ENCODE data around the gene SLC16A5. TPM values are rescaled to one million over a fixed set of nuclear protein-coding genes. Genes with fewer than 3 reads are reported as not detected.

Gene SLC16A5
- total and polyA plus RNA-seq, 10 of the 15 experiments (the other 5 are each of a cell fraction or from before 2014, with no cell fraction given) = 0.03 to 3.1 (median 0.96) TPM

DNA sequence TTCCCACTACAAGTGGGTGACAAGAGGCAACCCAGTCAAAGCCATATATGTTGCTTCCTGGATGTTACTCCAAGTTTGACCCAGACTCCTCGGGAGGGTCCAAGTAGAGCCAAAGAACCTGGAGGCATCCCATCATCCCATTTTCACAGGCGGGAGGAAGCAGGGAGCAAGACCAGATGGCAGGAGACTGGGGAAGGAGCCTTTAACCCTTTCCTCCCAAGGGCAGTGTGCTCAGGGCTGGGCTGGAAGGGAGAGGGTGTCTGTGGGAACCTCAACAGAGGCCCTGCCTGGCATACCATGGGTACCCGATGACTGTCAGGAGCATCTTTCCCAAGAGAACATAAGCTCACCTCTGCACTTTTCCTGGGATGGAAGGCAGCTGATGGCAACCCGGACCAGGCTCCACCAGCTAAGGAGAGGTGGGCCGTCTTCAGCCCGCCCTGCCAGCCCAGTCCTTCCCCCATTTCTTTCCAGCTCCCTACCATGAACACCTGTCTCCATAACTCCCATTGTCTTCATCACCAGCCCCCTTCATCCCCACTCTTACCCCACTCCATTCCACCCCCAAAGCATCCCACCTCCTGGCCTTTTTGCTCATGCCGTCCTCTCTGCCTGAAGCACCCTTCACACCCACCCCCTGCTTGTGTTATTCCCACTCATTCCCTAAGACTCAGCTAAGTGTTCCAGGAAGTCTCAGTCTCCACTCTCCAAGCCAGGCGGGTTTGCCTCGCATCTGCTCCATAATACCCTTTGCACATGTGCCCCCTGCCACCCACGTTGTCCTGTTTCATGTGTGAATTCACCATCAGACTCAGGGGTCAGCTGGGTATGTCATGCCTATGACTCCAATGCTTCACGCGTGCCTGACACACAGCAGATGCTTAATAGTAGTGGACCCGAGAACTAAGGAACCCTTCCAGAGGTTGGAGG is 5.9 kb upstream of the SLC16A5 start:
- peaks cover 29% of the 10 kb centered on the region for H3K4me1 ChIP-seq (ENCODE audit: control insufficient read depth, insufficient read depth, low read length)
- H3K27ac ChIP-seq (ENCODE audit: control insufficient read depth, insufficient read depth) = no peak overlapping the region
- intact Hi-C loops (cut with micrococcal nuclease; ENCODE audit: unreplicated experiment) = no loop called here
- no peak overlapping the region for H3K9ac ChIP-seq (ENCODE audit: control insufficient read depth, insufficient read depth, low read length)
- no peaks in the 10 kb centered on the region for H3K36me3 ChIP-seq (ENCODE audit: control insufficient read depth in 2 of 2, insufficient read depth in 2 of 2, low read length in 1 of 2)
- no peaks in the 10 kb centered on the region for H3K79me2 ChIP-seq (ENCODE audit: control insufficient read depth, insufficient read depth, low read length)
- ChIA-PET SMC1A (ENCODE audit: uncharacterized antibody, unreplicated experiment) (interaction anchor here (0.6 to 1.4 kb wide), 2 partner anchors 26 to 1114 kb away, joined by 3 read pairs; no protein-coding TSS in a partner anchor), CTCF (interaction anchor here (0.6 to 7.6 kb wide), 5 partner anchors 11 to 549 kb away, joined by 3 to 54 read pairs (median 4); no protein-coding TSS in a partner anchor), RAD21 (ENCODE audit: unreplicated experiment) (no interaction called here), POLR2A (interaction anchor here (0.6 to 1.5 kb wide), 6 partner anchors 9 to 33 kb away, joined by 3 to 6 read pairs (median 3); no protein-coding TSS in a partner anchor)
- no peaks in the 10 kb centered on the region for H3K9me3 ChIP-seq (replicated peaks; ENCODE audit: control insufficient read depth, insufficient read depth, low read length)
- no peaks in the 10 kb centered on the region for H4K20me1 ChIP-seq (ENCODE audit: control insufficient read depth, insufficient read depth)
- no peak for FAIRE-seq
- no peak for ATAC-seq
- H2AFZ ChIP-seq (ENCODE audit: control insufficient read depth, low read depth, low read length) = no peak overlapping the region
- WGBS (ENCODE audit: insufficient coverage, insufficient replicate concordance, low lambda C conversion rate, missing lambda C conversion rate) = 82% methylated on average over 12 of the region's 13 CpGs
- H3K27me3 ChIP-seq (replicated peaks in 1 of 2; ENCODE audit: control insufficient read depth in 2 of 2, insufficient read depth in 2 of 2, low read length in 1 of 2) = no peaks in the 10 kb centered on the region
- in situ Hi-C loops (cut with MboI) = no loop called here
- no TSS peak for BruUV-seq (replicated peaks)
- H3K4me2 ChIP-seq (ENCODE audit: control insufficient read depth, insufficient read depth) = no peak overlapping the region
- no peak for DNase-seq (ENCODE audit: low read depth, low spot score)
- no peak overlapping the region for H3K4me3 ChIP-seq
- TF ChIP-seq, protein P1, sequence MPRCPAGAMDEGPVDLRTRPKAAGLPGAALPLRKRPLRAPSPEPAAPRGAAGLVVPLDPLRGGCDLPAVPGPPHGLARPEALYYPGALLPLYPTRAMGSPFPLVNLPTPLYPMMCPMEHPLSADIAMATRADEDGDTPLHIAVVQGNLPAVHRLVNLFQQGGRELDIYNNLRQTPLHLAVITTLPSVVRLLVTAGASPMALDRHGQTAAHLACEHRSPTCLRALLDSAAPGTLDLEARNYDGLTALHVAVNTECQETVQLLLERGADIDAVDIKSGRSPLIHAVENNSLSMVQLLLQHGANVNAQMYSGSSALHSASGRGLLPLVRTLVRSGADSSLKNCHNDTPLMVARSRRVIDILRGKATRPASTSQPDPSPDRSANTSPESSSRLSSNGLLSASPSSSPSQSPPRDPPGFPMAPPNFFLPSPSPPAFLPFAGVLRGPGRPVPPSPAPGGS (IDR thresholded peaks at IDR 0.05; ENCODE audit: borderline replicate concordance, insufficient read depth, low read depth, low read length, poor library complexity, severe bottlenecking) = no peak
- no peak for TF ChIP-seq IRF4 (IDR thresholded peaks at IDR 0.05; ENCODE audit: low read depth, low read length)
- TF ChIP-seq NFYA (IDR thresholded peaks at IDR 0.05; ENCODE audit: borderline replicate concordance, low read depth, low read length) = no peak
- TF ChIP-seq YBX1 (IDR thresholded peaks at IDR 0.05) = no peak
- TF ChIP-seq JUND (IDR thresholded peaks at IDR 0.05; ENCODE audit: low read depth, low read length) = no peak
- TF ChIP-seq POLR2AphosphoS2 (IDR thresholded peaks at IDR 0.05; ENCODE audit: low read depth, low read length) = no peak
- TF ChIP-seq ZNF274 (IDR thresholded peaks at IDR 0.05; ENCODE audit: insufficient read depth, insufficient read length) = no peak
- TF ChIP-seq, protein P2, sequence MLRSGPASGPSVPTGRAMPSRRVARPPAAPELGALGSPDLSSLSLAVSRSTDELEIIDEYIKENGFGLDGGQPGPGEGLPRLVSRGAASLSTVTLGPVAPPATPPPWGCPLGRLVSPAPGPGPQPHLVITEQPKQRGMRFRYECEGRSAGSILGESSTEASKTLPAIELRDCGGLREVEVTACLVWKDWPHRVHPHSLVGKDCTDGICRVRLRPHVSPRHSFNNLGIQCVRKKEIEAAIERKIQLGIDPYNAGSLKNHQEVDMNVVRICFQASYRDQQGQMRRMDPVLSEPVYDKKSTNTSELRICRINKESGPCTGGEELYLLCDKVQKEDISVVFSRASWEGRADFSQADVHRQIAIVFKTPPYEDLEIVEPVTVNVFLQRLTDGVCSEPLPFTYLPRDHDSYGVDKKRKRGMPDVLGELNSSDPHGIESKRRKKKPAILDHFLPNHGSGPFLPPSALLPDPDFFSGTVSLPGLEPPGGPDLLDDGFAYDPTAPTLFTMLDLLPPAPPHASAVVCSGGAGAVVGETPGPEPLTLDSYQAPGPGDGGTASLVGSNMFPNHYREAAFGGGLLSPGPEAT (IDR thresholded peaks at IDR 0.05; ENCODE audit: low read depth) = no peak
- TF ChIP-seq BRCA1 (IDR thresholded peaks at IDR 0.05; ENCODE audit: low read depth, low read length) = no peak
- no peak for TF ChIP-seq ZNF622 (IDR thresholded peaks at IDR 0.05)
- no peak for TF ChIP-seq ZNF217 (IDR thresholded peaks at IDR 0.05)
- TF ChIP-seq, protein P3, sequence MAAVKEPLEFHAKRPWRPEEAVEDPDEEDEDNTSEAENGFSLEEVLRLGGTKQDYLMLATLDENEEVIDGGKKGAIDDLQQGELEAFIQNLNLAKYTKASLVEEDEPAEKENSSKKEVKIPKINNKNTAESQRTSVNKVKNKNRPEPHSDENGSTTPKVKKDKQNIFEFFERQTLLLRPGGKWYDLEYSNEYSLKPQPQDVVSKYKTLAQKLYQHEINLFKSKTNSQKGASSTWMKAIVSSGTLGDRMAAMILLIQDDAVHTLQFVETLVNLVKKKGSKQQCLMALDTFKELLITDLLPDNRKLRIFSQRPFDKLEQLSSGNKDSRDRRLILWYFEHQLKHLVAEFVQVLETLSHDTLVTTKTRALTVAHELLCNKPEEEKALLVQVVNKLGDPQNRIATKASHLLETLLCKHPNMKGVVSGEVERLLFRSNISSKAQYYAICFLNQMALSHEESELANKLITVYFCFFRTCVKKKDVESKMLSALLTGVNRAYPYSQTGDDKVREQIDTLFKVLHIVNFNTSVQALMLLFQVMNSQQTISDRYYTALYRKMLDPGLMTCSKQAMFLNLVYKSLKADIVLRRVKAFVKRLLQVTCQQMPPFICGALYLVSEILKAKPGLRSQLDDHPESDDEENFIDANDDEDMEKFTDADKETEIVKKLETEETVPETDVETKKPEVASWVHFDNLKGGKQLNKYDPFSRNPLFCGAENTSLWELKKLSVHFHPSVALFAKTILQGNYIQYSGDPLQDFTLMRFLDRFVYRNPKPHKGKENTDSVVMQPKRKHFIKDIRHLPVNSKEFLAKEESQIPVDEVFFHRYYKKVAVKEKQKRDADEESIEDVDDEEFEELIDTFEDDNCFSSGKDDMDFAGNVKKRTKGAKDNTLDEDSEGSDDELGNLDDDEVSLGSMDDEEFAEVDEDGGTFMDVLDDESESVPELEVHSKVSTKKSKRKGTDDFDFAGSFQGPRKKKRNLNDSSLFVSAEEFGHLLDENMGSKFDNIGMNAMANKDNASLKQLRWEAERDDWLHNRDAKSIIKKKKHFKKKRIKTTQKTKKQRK (IDR thresholded peaks at IDR 0.05; ENCODE audit: low read depth, low read length) = no peak
- TF ChIP-seq TCF3 (IDR thresholded peaks at IDR 0.05; ENCODE audit: borderline replicate concordance, insufficient read depth, low read depth, low read length) = no peak
- no peak for TF ChIP-seq BHLHE40 (IDR thresholded peaks at IDR 0.05; ENCODE audit: borderline replicate concordance in 1 of 2, low read depth in 2 of 2, low read length in 1 of 2)
- TF ChIP-seq RBBP5 (conservative IDR thresholded peaks at IDR 0.05) = no peak
